Measurements from ENCODE around the gene RASGRF1. TPM values are rescaled to one million over a fixed set of nuclear protein-coding genes. Genes with fewer than 3 reads are reported as not detected.

The RASGRF1 gene
- total RNA-seq, 1 experiment from 2014 or later, result 0.59 TPM

GRCh38 chr15:79008659-79009058 lies 81.9 kb downstream of the RASGRF1 start:
- DNase-seq (ENCODE audit: low read depth, low spot score) (no peak), ATAC-seq (no peak)
- H3K9me3 ChIP-seq (ENCODE audit: control insufficient read depth, insufficient read depth, low read depth, low read length), result no peaks in the 10 kb centered on the region
- H3K27ac ChIP-seq (ENCODE audit: low read length), result no peak overlapping the region
- intact Hi-C loops (cut with micrococcal nuclease; ENCODE audit: unreplicated experiment), result no loop called here
- no peaks in the 10 kb centered on the region for H3K36me3 ChIP-seq (ENCODE audit: control insufficient read depth, insufficient read depth, low read length)
- in situ Hi-C loops (cut with HindIII; ENCODE audit: low pct_unique_long_range_greater_than_20kb, low sequenced_read_pairs), result no loop called here
- no peak overlapping the region for H3K4me3 ChIP-seq (ENCODE audit: low read depth in 2 of 2, low read length in 2 of 2)
- no peaks in the 10 kb centered on the region for H3K27me3 ChIP-seq (ENCODE audit: control insufficient read depth, insufficient read depth, low read length)
- CTCF ChIA-PET, result no interaction called here
- H3K4me1 ChIP-seq (ENCODE audit: control insufficient read depth, insufficient read depth, low read length), result peaks cover 14% of the 10 kb centered on the region
- POLR2A ChIA-PET, result no interaction called here
- TF ChIP-seq CTCF (IDR thresholded peaks at IDR 0.05) (no peak), POLR2AphosphoS5 (IDR thresholded peaks at IDR 0.05; ENCODE audit: low read depth, low read length) (no peak), TCF7L2 (IDR thresholded peaks at IDR 0.05; ENCODE audit: low read depth, low read length) (no peak), SIN3A (IDR thresholded peaks at IDR 0.05; ENCODE audit: borderline replicate concordance, insufficient read depth, low read depth, low read length) (no peak), REST (IDR thresholded peaks at IDR 0.05; ENCODE audit: insufficient read depth in 1 of 2, low read depth in 2 of 2, low read length in 1 of 2) (no peak)
- no TSS peak for BruUV-seq (replicated peaks)

GRCh38 chr15:79007066-79007465 lies 83.5 kb downstream of the RASGRF1 start:
- Histone ChIP-seq H3K36me3 (ENCODE audit: control insufficient read depth, insufficient read depth, low read length) (no peaks in the 10 kb centered on the region), H3K27me3 (ENCODE audit: control insufficient read depth, insufficient read depth, low read length) (no peaks in the 10 kb centered on the region), H3K4me1 (ENCODE audit: control insufficient read depth, insufficient read depth, low read length) (peaks cover 14% of the 10 kb centered on the region), H3K9me3 (ENCODE audit: control insufficient read depth, insufficient read depth, low read depth, low read length) (no peaks in the 10 kb centered on the region), H3K4me3 (ENCODE audit: low read depth in 2 of 2, low read length in 2 of 2) (no peak overlapping the region), H3K27ac (ENCODE audit: low read length) (no peak overlapping the region)
- ATAC-seq (no peak), DNase-seq (ENCODE audit: low read depth, low spot score) (no peak)
- in situ Hi-C loops (cut with HindIII; ENCODE audit: low pct_unique_long_range_greater_than_20kb, low sequenced_read_pairs) (no loop called here), intact Hi-C loops (cut with micrococcal nuclease; ENCODE audit: unreplicated experiment) (no loop called here)
- no TSS peak for BruUV-seq (replicated peaks)
- CTCF ChIA-PET, result interaction anchor here (0.6 to 1.4 kb wide), 8 partner anchors 11 to 473 kb away, joined by 3 to 11 read pairs (median 4); no protein-coding TSS in a partner anchor
- no peak for TF ChIP-seq TCF7L2 (IDR thresholded peaks at IDR 0.05; ENCODE audit: low read depth, low read length)
- POLR2A ChIA-PET, result interaction anchor here (0.7 kb wide), 1 partner anchor 152 kb away, joined by 5 read pairs; no protein-coding TSS in a partner anchor

- CTCF ChIA-PET, result interaction anchor here (1.4 kb wide), 1 partner anchor 179 kb away, joined by 4 read pairs; no protein-coding TSS in a partner anchor
- intact Hi-C loops (cut with micrococcal nuclease; ENCODE audit: unreplicated experiment) (no loop called here), in situ Hi-C loops (cut with HindIII; ENCODE audit: low pct_unique_long_range_greater_than_20kb, low sequenced_read_pairs) (no loop called here)
- BruUV-seq (replicated peaks), result no TSS peak
- Histone ChIP-seq H3K27me3 (ENCODE audit: control insufficient read depth, insufficient read depth, low read length) (no peaks in the 10 kb centered on the region), H3K4me1 (ENCODE audit: control insufficient read depth, insufficient read depth, low read length) (peaks cover 14% of the 10 kb centered on the region), H3K4me3 (ENCODE audit: low read depth in 2 of 2, low read length in 2 of 2) (no peak overlapping the region), H3K27ac (ENCODE audit: low read length) (no peak overlapping the region), H3K36me3 (ENCODE audit: control insufficient read depth, insufficient read depth, low read length) (no peaks in the 10 kb centered on the region), H3K9me3 (ENCODE audit: control insufficient read depth, insufficient read depth, low read depth, low read length) (no peaks in the 10 kb centered on the region)
- DNase-seq (ENCODE audit: low read depth, low spot score), result no peak
- ATAC-seq, result no peak
- TF ChIP-seq REST (IDR thresholded peaks at IDR 0.05; ENCODE audit: insufficient read depth in 1 of 2, low read depth in 2 of 2, low read length in 1 of 2) (no peak), CTCF (IDR thresholded peaks at IDR 0.05) (no peak), POLR2AphosphoS5 (IDR thresholded peaks at IDR 0.05; ENCODE audit: low read depth, low read length) (no peak), SIN3A (IDR thresholded peaks at IDR 0.05; ENCODE audit: borderline replicate concordance, insufficient read depth, low read depth, low read length) (no peak), TCF7L2 (IDR thresholded peaks at IDR 0.05; ENCODE audit: low read depth, low read length) (no peak)
- POLR2A ChIA-PET, result no interaction called here
Observed at GRCh38 chr15:79006071-79006470, 84.5 kb downstream of the RASGRF1 start.

Data from Panc1 (cell line).